ENCODE data around the gene MBP.

DNA sequence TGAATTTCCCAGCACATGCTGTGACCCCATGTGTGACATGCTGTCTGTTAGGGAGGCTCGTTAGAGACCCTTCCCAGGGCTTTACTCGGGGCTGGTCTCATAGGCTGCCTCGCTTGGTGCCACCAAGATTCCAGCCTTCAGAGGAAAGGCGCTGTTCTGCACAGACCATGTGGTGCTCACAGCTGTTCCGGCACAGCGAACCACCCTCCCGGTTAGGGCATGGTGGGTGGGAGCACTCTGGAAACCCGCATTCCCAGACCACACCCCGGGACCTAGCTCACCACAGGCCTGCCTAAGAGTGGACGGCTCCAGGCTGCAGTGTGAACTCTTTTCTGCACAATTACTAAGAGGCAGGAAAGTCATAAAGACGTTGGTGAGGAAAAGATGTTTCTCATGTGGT lies 112.0 kb downstream of the MBP start:
- TF ChIP-seq BHLHE40 (IDR thresholded peaks at IDR 0.05; ENCODE audit: borderline replicate concordance) (no peak), FOXA1 (IDR thresholded peaks at IDR 0.05) (no peak), SP1 (IDR thresholded peaks at IDR 0.05) (no peak), ARNT (IDR thresholded peaks at IDR 0.05) (no peak), SUZ12 (IDR thresholded peaks at IDR 0.05) (no peak), FOXK2 (IDR thresholded peaks at IDR 0.05) (no peak), ELF4 (IDR thresholded peaks at IDR 0.05) (no peak), L3MBTL2 (conservative IDR thresholded peaks at IDR 0.05) (no peak), ZNF384 (IDR thresholded peaks at IDR 0.05) (no peak)
- TF ChIP-seq, protein P1, sequence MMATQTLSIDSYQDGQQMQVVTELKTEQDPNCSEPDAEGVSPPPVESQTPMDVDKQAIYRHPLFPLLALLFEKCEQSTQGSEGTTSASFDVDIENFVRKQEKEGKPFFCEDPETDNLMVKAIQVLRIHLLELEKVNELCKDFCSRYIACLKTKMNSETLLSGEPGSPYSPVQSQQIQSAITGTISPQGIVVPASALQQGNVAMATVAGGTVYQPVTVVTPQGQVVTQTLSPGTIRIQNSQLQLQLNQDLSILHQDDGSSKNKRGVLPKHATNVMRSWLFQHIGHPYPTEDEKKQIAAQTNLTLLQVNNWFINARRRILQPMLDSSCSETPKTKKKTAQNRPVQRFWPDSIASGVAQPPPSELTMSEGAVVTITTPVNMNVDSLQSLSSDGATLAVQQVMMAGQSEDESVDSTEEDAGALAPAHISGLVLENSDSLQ (IDR thresholded peaks at IDR 0.05), result no peak
